Smooth muscle cell (in vitro differentiated cells): ENCODE data around the gene SAMD5. TPM values are rescaled to one million over a fixed set of nuclear protein-coding genes. Genes with fewer than 3 reads are reported as not detected.

Experiments
- DNase-seq: peaks from one replicate; lab custom pipeline; 2025; ENCODE audit not compliant: unreplicated experiment; lab: John Stamatoyannopoulos, UW
- H2AFZ ChIP-seq: fragments of 200-600 bp; sonication (generic); 2 replicates; pipeline ENCODE4 v1.6.0; 2016; ENCODE audit warnings: antibody characterized with exemption, low read depth, mild to moderate bottlenecking
- H3F3A ChIP-seq: fragments of 200-600 bp; sonication (generic); 2 replicates; pipeline ENCODE4 v1.6.0; 2017; ENCODE audit warnings: antibody characterized with exemption, low read depth
- H3K27ac ChIP-seq: fragments of 200-600 bp; sonication (generic); 2 replicates; pipeline ENCODE4 v1.5.1; 2016; ENCODE audit warnings: low read depth, mild to moderate bottlenecking
- H3K27me3 ChIP-seq: fragments of 200-600 bp; sonication (generic); 2 replicates; pipeline ENCODE4 v1.6.1; 2016; ENCODE audit warnings: low read depth, mild to moderate bottlenecking
- H3K36me3 ChIP-seq: fragments of 200-600 bp; sonication (generic); 2 replicates; pipeline ENCODE4 v1.5.1; 2016; ENCODE audit warnings: low read depth
- H3K4me1 ChIP-seq: fragments of 200-600 bp; sonication (generic); 2 replicates; pipeline ENCODE4 v1.5.1; 2016; ENCODE audit warnings: low read depth
- H3K4me2 ChIP-seq: fragments of 200-600 bp; sonication (generic); 2 replicates; pipeline ENCODE4 v1.6.0; 2016; ENCODE audit warnings: mild to moderate bottlenecking
- H3K4me3 ChIP-seq: fragments of 200-600 bp; sonication (generic); 2 replicates; pipeline ENCODE4 v1.5.1; 2016; ENCODE audit warnings: mild to moderate bottlenecking
- H3K79me2 ChIP-seq: fragments of 200-600 bp; sonication (generic); 2 replicates; pipeline ENCODE4 v1.6.0; 2016; ENCODE audit warnings: low read depth, mild to moderate bottlenecking
- H3K9ac ChIP-seq: fragments of 200-600 bp; sonication (generic); 2 replicates; pipeline ENCODE4 v1.6.0; 2016; ENCODE audit warnings: low read depth
- H3K9me3 ChIP-seq: fragments of 200-600 bp; sonication (generic); replicated peaks from 2 replicates; pipeline ENCODE4 v1.5.1; 2016; ENCODE audit warnings: low read depth
- H4K20me1 ChIP-seq: fragments of 200-600 bp; sonication (generic); 2 replicates; pipeline ENCODE4 v1.6.0; 2016; ENCODE audit warnings: low read depth
- CTCF ChIP-seq: fragments of 200-600 bp; sonication (generic); IDR thresholded peaks from 2 replicates; pipeline ENCODE4 v1.5.1; 2017; ENCODE audit warnings: borderline replicate concordance, mild to moderate bottlenecking, antibody characterized with exemption; ENCODE audit not compliant: insufficient read depth, poor library complexity, severe bottlenecking
- WGBS: methylation state at CpG from one replicate; pipeline ENCODE4 v1.1.7; 2016; ENCODE audit warnings: low lambda C conversion rate; 5-methylcytosine and 5-hydroxymethylcytosine counted together
- polyA plus RNA-seq: library from polyadenylated mRNA; unstranded; fragments of >200 nt; fragmentation: Nextera tagmentation; extraction: Ambion mirVana; gene quantifications from 2 replicates; pipeline ENCODE4 v1.2.1, GENCODE V29; 2016
- total RNA-seq: library from RNA; depleted of rRNA; stranded (reverse); fragments of >200 nt; gene quantifications from 2 replicates; pipeline ENCODE4 v1.2.3, GENCODE V29; 2014

Gene SAMD5
- total and polyA plus RNA-seq, 2 experiments from 2014 or later = 2.9 to 10.3 TPM

- Histone ChIP-seq H3K36me3 (no peaks in the 10 kb centered on the region), H3K9ac (no peak overlapping the region), H4K20me1 (no peaks in the 10 kb centered on the region), H3K79me2 (no peaks in the 10 kb centered on the region), H3K27ac (no peak overlapping the region), H3F3A (no peaks in the 10 kb centered on the region), H3K4me1 (no peaks in the 10 kb centered on the region), H3K9me3 (no peaks in the 10 kb centered on the region), H2AFZ (no peak overlapping the region), H3K4me2 (no peak overlapping the region), H3K4me3 (no peak overlapping the region), H3K27me3 (no peaks in the 10 kb centered on the region)
- WGBS = 96% methylated on average over 3 of the region's 3 CpGs
- no peak for DNase-seq
- TF ChIP-seq CTCF = no peak
Measured at GRCh38 chr6:147579667-147580066, 71.2 kb downstream of the SAMD5 start.

GRCh38 chr6:147582991-147583390, 74.5 kb downstream of the SAMD5 start:
- 88% methylated on average over 1 of the region's 1 CpG for WGBS
- Histone ChIP-seq H3K4me2 (no peak overlapping the region), H2AFZ (no peak overlapping the region), H3K9me3 (no peaks in the 10 kb centered on the region), H3K9ac (no peak overlapping the region), H3K79me2 (no peaks in the 10 kb centered on the region), H3F3A (no peaks in the 10 kb centered on the region), H3K27me3 (no peaks in the 10 kb centered on the region), H3K27ac (no peak overlapping the region), H4K20me1 (no peaks in the 10 kb centered on the region), H3K4me1 (no peaks in the 10 kb centered on the region), H3K4me3 (no peak overlapping the region), H3K36me3 (no peaks in the 10 kb centered on the region)
- no peak for DNase-seq
- TF ChIP-seq CTCF = no peak

GRCh38 chr6:147585256-147585655, 76.8 kb downstream of the SAMD5 start:
- no peaks in the 10 kb centered on the region for H3K27me3 ChIP-seq
- no peaks in the 10 kb centered on the region for H3F3A ChIP-seq
- H2AFZ ChIP-seq = no peak overlapping the region
- H3K79me2 ChIP-seq = no peaks in the 10 kb centered on the region
- H3K9ac ChIP-seq = no peak overlapping the region
- no peaks in the 10 kb centered on the region for H3K9me3 ChIP-seq
- DNase-seq = no peak
- WGBS = 91% methylated on average over 3 of the region's 3 CpGs
- no peak overlapping the region for H3K27ac ChIP-seq
- TF ChIP-seq CTCF = no peak
- no peaks in the 10 kb centered on the region for H4K20me1 ChIP-seq
- no peak overlapping the region for H3K4me2 ChIP-seq
- H3K4me3 ChIP-seq = no peak overlapping the region
- H3K36me3 ChIP-seq = no peaks in the 10 kb centered on the region
- H3K4me1 ChIP-seq = no peaks in the 10 kb centered on the region

- Histone ChIP-seq H3K9ac (no peak overlapping the region), H3F3A (no peaks in the 10 kb centered on the region), H3K27me3 (no peaks in the 10 kb centered on the region), H4K20me1 (no peaks in the 10 kb centered on the region), H2AFZ (no peak overlapping the region), H3K27ac (no peak overlapping the region), H3K4me1 (no peaks in the 10 kb centered on the region), H3K4me3 (no peak overlapping the region), H3K79me2 (no peaks in the 10 kb centered on the region), H3K36me3 (no peaks in the 10 kb centered on the region), H3K4me2 (no peak overlapping the region), H3K9me3 (no peaks in the 10 kb centered on the region)
- no peak for TF ChIP-seq CTCF
- 95% methylated on average over 4 of the region's 4 CpGs for WGBS
- no peak for DNase-seq
Measured at GRCh38 chr6:147586044-147586443, 77.6 kb downstream of the SAMD5 start.
